Smooth muscle cell of the brain vasculature (primary cell): ENCODE measurements around the gene ISLR2.

Experiments
- DNase-seq: peaks from one replicate; pipeline ENCODE4 v3.0.0-alpha.2; 2012; ENCODE audit warnings: low read depth, low spot score

The ISLR2 gene

GRCh38 chr15:74176262-74177214 lies 46.2 kb downstream of the ISLR2 start:
- DNase-seq: no peak

- no peak for DNase-seq
Measured at GRCh38 chr15:74178326-74179100, 48.1 kb downstream of the ISLR2 start.

- no peak for DNase-seq
Measured at GRCh38 chr15:74179101-74179841, 48.9 kb downstream of the ISLR2 start.

- DNase-seq: no peak
Measured at GRCh38 chr15:74179983-74180880, 49.8 kb downstream of the ISLR2 start.

- no peak for DNase-seq
Measured at GRCh38 chr15:74180881-74181602, 50.7 kb downstream of the ISLR2 start.

GRCh38 chr15:74182131-74182530 lies 51.7 kb downstream of the ISLR2 start:
- no peak for DNase-seq

GRCh38 chr15:74184582-74185091 lies 54.3 kb downstream of the ISLR2 start:
- DNase-seq: no peak

- DNase-seq: no peak
Measured at GRCh38 chr15:74185710-74186348, 55.4 kb downstream of the ISLR2 start.
